Measurements from ENCODE around the gene RAX2.
A peak's percentile ranks its signal among the peaks of the same experiment; 100 is the strongest.

RAX2 gene

DNA sequence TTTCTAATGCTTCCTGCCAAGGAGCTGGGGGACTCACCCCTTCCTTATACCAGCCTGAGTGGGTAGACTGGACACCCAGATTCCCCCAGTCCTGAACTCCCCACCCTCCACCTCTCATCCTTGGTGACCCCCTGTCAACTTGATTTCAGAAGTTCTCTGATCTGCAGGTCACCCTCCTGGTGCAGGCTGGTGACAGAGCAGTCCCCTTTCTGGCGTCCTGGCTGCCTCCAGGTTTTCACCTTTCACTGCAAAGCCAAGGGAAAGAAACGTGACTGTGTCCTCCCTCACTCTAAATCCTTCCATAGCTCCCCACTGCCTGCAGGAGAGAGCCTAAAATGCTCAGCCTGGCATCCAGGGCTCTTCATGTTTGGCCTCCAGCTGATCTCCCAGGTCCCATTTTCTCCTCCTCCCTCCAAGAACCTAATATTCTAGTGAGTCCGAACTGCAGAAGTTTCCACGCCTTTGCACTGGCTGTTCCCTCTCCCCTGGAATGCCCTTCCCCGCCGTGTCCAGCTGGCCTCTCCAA is 18.2 kb upstream of the RAX2 start:
- Mint-ChIP-seq H3K27ac (no peak overlapping the region), H3K27me3 (peaks cover 46% of the 10 kb centered on the region), H3K4me3 (no peak overlapping the region), H3K9me3 (peaks cover 8% of the 10 kb centered on the region), H3K4me1 (ENCODE audit: low read depth) (peaks cover 2% of the 10 kb centered on the region), H3K36me3 (ENCODE audit: low read depth) (peaks cover 2% of the 10 kb centered on the region)
- intact Hi-C loops (cut with micrococcal nuclease): no loop called here

DNA sequence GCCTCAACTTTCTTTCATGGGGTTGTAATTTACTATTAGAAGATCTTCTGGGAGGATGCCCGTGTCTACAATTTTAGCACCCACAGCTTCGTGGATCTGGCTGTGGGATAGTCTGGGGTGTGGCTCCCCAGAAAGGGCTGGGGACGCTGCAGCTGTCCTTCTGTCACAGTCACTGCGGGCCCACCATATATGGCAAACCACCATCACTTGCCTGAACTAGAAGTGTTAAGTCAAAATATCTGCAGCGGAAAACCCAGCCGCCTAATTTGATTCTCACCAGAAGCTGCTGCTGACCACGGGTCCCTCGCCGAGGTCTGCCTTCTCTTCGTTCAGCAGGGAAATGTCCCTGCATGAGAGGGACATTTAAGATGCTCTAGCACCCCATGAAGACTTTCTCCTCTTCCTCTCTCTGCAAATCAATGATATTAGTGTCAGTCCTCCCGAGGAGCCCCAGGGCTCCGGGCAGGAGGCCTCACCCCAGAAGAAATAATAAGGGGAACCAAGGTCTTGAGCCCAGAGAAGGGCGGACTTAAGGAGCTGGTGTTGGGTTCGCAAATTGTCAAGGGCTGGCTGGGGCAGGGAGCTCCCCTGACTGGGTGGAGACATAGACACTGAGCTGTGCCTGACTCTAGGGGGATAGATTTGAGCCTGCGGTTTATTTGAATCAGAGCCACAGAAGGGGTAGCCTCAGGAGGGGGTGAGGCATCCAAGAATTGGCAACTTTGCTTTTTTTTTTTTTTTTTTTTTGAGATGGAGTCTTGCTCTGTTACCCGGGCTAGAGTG is 17.2 kb upstream of the RAX2 start:
- Mint-ChIP-seq H3K4me3 (no peak overlapping the region), H3K9me3 (peaks cover 8% of the 10 kb centered on the region)

DNA sequence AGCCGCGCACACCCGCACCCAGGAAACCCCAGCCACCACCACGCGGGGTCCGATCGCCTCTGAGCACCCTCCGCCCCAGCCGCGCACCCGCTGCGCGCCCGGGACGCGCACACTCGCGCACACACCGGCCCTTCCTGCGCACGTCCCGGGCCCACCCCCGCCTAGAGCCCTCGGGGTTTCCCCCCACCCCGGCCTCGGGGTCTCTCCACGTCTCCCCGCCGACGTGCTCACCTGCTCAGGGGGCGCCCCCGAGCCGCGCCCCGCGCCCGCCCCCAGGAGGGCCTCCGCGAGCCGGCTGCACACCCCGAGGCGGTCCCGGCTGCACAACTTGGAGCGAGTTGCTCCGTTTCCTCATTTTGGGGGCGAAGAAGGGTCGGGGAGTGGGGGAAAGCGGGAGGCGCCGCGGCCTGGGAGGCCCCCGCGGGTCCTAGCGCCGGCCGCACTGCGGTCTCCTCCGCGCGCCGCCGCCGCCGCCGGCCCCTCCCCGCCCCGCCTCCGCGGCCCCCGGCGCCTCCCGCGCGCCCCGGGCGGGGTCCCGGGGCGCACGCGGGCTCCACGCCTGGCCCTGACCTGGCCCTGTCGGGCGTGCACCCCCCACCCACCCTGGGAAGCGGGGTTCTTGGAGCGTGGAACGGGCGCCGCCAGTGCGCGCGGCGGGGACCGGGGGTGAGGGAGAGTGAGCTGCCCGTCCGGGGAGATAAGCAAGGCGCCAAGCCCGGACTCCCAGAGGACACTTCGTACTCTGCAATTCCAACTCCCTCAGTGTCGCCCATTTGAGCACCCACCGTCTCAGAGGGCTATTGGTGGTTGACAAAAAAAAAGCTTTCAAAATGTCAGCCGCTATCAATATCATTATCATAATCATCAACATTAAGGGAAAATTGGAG is 14.2 kb upstream of the RAX2 start, which contains the start of gene MATK:
Gene MATK, minus strand, starts transcription at position 444 of the 887 bp plus-strand sequence. CDS start 1,246 bp downstream, outside the sequence.
- Mint-ChIP-seq H3K4me1 (ENCODE audit: low read depth) (peaks cover 13% of the 10 kb centered on the region), H3K27ac (peak within 1 kb of the TSS; percentile 73), H3K36me3 (ENCODE audit: low read depth) (peaks cover 43% of the 10 kb centered on the region), H3K9me3 (peaks cover 27% of the 10 kb centered on the region), H3K27me3 (peaks cover 33% of the 10 kb centered on the region), H3K4me3 (peak within 1 kb of the TSS; percentile 82)
- intact Hi-C loops (cut with micrococcal nuclease): no loop called here

More for the DNA sequence above, 17.2 kb upstream of the RAX2 start:
- peaks cover 13% of the 10 kb centered on the region for H3K36me3 Mint-ChIP-seq (ENCODE audit: low read depth)
- H3K27ac Mint-ChIP-seq: no peak overlapping the region
- peaks cover 45% of the 10 kb centered on the region for H3K27me3 Mint-ChIP-seq
- intact Hi-C loops (cut with micrococcal nuclease): no loop called here
- peaks cover 13% of the 10 kb centered on the region for H3K4me1 Mint-ChIP-seq (ENCODE audit: low read depth)

DNA sequence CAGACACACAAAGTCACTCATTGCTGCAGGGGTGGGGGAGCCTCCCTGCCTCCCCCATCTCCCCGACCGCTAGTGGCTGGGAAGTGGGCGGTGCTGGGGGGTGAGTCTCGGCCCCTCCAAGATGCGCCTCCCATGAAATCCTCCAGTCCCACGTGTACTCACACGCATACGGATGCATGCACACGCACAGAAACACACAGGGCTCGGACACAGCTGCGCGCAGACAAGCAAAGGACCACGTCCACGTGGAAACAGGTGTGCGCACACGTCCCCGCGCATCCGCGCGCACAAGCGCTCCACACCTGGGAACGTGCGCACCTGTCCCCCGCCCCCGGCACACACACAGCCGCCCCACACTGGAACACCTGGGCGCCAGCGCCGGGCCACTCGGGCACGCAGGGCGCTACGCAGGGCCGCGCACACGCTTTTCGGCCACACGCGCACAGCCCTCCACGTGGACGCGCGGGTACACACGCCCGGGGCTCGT is 13.5 kb upstream of the RAX2 start:
- intact Hi-C loops (cut with micrococcal nuclease): no loop called here
- Mint-ChIP-seq H3K4me3 (peak overlapping the region; percentile 82), H3K27ac (peak overlapping the region; percentile 73), H3K36me3 (ENCODE audit: low read depth) (peaks cover 43% of the 10 kb centered on the region), H3K4me1 (ENCODE audit: low read depth) (peaks cover 13% of the 10 kb centered on the region), H3K9me3 (peaks cover 22% of the 10 kb centered on the region), H3K27me3 (peaks cover 26% of the 10 kb centered on the region)

DNA sequence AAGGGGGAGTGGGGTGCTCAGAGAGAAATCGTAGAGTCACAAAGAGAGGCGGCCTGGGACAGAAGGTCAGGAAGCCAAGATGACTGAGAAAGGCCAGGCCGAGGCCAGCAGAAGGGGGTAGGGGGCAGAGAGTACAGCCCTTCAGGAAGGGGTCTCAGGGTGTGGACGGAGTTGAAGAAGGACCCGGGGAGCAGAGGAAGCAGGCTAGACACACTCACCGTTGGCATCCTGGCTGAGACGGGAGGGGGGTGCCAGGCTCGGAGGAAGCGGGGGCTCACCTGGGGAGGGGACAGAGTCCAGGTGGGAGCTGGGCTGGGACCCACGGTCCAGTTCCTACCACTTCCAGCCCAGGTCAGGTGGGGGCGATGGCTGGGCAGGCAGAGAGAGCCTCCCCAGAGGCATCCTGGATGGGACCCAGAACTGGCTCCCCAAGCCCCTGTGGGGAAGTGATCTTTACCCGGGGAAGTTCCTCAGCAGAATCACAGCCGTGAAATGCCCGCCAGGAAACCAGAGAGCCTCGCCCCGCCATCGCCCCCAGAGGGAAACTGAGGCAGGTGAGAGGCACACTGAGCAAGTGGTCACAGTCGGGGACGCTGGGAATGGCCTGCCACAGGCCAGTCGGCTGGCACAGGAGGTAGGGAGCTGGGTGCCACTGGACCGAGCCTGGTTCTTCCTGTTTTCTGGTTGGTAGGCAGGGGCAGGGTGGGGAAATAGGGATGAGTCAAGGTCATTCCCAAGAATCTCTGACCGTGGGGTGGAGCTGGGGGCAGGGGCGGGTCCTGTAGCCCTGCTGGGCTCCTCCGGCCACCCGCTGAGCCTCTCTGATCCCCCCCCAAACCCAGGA is 12.8 kb upstream of the RAX2 start:
- intact Hi-C loops (cut with micrococcal nuclease): no loop called here
- Mint-ChIP-seq H3K27ac (peak overlapping the region; percentile 73), H3K27me3 (peaks cover 21% of the 10 kb centered on the region), H3K36me3 (ENCODE audit: low read depth) (peaks cover 43% of the 10 kb centered on the region), H3K4me3 (peak overlapping the region; percentile 82), H3K4me1 (ENCODE audit: low read depth) (peaks cover 13% of the 10 kb centered on the region), H3K9me3 (peaks cover 22% of the 10 kb centered on the region)

DNA sequence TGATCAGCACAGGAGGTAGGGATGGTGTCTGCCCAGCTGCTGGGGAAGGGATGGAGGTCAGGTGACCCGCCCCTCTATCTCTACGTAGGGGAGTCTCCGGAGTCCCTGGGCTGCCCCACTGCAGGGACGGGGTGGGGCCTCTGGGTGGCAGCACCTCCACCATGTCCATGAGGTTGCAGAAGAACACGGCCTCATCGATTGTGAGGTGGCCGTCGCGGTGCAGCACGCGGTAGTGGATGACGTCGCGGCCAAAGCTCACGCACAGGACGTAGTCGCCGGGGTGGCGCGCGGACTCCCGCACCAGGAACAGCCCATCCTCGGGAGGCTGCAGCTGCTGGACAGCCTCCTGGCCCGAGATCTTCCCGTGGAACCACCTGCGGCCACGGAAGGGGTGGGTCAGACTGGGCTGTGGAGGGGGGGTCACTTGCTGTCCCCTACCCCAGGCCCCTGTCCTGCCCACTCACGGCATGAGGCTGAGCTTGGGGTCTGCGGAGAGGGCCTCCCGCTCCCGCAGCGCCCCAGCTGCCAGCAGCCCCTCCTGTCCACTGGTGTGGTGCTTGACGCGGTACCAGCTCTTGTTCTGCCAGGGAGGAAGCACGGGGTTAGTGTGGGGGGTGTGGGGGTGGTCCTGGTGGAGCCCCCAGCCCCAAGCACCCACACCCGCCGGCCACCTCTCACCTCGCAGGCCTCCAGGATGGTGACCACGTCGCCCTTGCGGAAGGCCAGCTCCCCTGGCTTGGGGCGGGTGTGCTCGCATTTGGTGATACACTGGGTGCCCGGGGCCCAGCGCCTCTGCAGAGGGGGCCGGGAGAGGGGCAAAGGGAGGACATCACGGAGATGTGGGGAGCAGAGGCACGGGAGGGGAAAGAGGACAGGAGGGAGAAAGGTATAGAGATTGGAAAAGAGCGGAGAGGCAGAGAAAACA is 11.9 kb upstream of the RAX2 start:
- intact Hi-C loops (cut with micrococcal nuclease): no loop called here
- Mint-ChIP-seq H3K27ac (peak overlapping the region; percentile 73), H3K9me3 (peaks cover 22% of the 10 kb centered on the region), H3K4me3 (peak overlapping the region; percentile 82), H3K27me3 (peaks cover 13% of the 10 kb centered on the region), H3K36me3 (ENCODE audit: low read depth) (peaks cover 43% of the 10 kb centered on the region), H3K4me1 (ENCODE audit: low read depth) (peaks cover 13% of the 10 kb centered on the region)

DNA sequence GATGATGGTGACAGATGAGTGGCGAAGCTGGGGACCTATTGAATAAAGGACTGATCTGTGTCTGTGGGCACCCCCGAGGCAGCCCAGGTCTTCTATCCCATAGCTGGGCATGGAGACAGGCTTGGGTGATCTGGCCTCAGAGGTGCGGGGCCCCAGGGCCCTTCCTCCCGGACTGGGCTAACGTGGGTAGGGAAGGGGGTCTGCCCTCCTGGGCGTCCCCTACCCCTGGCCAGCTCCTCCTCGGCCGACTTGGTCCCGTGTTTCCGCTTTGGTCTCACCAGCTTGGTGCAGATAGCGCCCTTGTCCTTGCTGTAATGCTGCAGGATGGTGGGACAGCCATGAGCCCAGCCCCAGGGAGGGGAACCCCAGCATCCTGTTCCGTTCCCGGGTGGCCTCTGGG is 10.9 kb upstream of the RAX2 start:
- no peak overlapping the region for H3K4me3 Mint-ChIP-seq
- intact Hi-C loops (cut with micrococcal nuclease): no loop called here
- H3K4me1 Mint-ChIP-seq (ENCODE audit: low read depth): peaks cover 13% of the 10 kb centered on the region
- H3K27ac Mint-ChIP-seq: no peak overlapping the region
- H3K27me3 Mint-ChIP-seq: peaks cover 7% of the 10 kb centered on the region
- H3K9me3 Mint-ChIP-seq: peaks cover 22% of the 10 kb centered on the region
- H3K36me3 Mint-ChIP-seq (ENCODE audit: low read depth): peaks cover 52% of the 10 kb centered on the region

DNA sequence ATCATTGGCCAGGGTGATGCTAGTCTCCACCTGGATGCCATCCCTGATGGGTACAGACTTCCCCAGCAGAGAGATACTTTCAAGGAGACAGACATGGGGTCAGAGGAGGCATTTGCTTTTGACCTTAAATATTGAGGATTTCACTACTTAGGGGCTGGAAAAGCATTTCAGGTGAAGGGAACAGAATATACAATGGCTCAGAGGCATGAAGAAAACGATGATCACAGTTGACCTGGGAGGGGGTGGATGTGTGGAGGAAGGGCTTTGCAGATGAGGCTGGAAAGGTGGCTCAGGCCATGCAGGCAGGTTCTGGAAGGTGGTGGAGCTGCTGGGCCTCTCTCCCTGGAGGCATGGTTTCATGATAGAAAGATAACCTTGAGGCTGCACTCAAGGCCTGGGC is 10.3 kb upstream of the RAX2 start:
- H3K9me3 Mint-ChIP-seq: peaks cover 22% of the 10 kb centered on the region
- H3K27ac Mint-ChIP-seq: no peak overlapping the region
- no peak overlapping the region for H3K4me3 Mint-ChIP-seq
- peaks cover 7% of the 10 kb centered on the region for H3K27me3 Mint-ChIP-seq
- H3K4me1 Mint-ChIP-seq (ENCODE audit: low read depth): peaks cover 13% of the 10 kb centered on the region
- intact Hi-C loops (cut with micrococcal nuclease): no loop called here
- peaks cover 56% of the 10 kb centered on the region for H3K36me3 Mint-ChIP-seq (ENCODE audit: low read depth)

DNA sequence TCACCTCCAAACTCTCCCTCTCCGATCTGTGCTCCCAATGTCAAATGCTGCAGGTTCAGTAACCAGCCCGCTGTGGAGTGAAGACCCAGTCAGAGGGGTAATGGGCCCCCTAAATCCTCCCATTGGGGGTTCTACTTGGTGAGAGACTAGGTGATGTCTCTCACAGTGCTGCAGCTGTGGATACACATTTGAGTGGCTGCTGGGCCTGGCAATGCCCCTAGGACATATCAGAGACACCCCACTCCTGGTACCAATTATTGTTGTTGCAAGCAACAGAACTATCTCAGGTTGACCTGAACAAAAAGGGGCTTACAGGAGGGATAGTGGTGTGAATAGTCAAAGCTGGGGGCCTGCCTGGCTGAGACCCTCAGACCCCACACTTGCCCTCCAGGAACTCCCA is 9.6 kb upstream of the RAX2 start:
- H3K27ac Mint-ChIP-seq: no peak overlapping the region

DNA sequence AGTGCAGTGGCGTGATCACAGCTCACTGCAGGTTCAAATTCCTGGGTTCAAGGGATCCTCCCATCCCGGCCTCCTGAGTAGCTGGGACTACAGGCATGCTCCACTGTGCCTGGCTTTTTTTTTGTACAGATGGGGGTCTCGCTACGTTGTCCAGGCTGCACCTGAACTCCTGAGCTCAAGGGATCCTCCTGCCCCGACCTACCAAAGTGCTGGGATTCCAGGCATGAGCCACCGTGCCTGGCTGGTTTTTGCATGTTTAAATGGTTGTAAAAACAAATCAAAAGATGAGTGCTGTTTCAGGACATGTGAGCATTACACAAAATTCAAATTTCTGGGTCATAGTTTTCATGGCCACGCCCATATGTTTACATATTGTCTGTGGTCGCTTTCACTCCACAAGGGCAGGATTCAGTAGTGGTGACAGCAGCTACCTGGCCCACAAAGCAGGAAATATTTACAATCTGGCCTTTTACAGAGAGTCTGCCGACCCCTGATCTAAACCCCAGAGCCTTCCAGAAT is 8.8 kb upstream of the RAX2 start:
- Mint-ChIP-seq H3K27ac (no peak overlapping the region), H3K4me1 (ENCODE audit: low read depth) (peaks cover 19% of the 10 kb centered on the region), H3K4me3 (no peak overlapping the region), H3K9me3 (peaks cover 29% of the 10 kb centered on the region), H3K27me3 (peaks cover 1% of the 10 kb centered on the region), H3K36me3 (ENCODE audit: low read depth) (peaks cover 57% of the 10 kb centered on the region)
- intact Hi-C loops (cut with micrococcal nuclease): no loop called here

More for the DNA sequence above, 9.6 kb upstream of the RAX2 start:
- intact Hi-C loops (cut with micrococcal nuclease): no loop called here
- Mint-ChIP-seq H3K36me3 (ENCODE audit: low read depth) (peaks cover 57% of the 10 kb centered on the region), H3K9me3 (peaks cover 25% of the 10 kb centered on the region), H3K27me3 (peaks cover 4% of the 10 kb centered on the region), H3K4me3 (no peak overlapping the region), H3K4me1 (ENCODE audit: low read depth) (peaks cover 19% of the 10 kb centered on the region)

DNA sequence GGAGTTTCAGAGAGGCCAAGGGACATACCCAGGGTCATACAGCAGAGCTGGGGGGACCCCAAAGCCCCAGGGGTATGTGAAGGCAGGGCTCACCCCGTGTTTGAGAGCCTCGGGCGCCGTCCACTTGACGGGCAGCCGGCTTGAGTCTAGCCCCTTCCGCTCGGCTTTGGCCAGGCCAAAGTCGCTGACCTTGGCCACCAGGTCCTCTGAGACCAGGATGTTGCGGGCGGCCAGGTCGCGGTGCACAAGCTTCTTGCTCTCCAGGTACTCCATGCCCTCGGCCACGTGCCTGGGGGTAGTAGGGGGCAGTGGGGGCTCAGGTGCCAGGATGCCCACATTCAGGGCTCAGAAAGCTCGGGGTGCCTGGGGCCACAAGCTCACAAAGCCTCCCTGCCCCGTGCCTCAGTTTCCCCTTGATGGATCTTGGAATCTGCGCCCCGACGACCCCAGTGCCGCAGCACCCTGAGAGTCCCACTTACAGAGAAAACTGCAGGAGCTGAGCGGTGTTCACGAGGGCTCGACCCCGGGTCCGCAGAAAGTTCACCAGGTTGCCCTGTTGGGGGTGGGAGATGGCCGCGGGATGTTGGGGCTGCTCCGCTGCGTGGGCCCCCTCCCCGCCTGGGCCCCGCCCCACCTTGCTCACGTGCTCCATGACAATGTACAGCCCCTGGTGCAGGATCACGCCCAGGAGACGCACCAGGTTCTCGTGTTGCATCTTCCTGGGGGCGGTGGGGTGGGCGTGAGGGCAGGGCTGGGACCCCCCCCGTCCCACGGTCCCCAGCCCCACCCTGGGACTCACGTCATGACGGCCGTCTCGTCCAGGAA is 7.1 kb upstream of the RAX2 start:
- no peaks in the 10 kb centered on the region for H3K27me3 Mint-ChIP-seq
- peaks cover 5% of the 10 kb centered on the region for H3K4me1 Mint-ChIP-seq (ENCODE audit: low read depth)
- no peak overlapping the region for H3K4me3 Mint-ChIP-seq
- H3K9me3 Mint-ChIP-seq: peaks cover 29% of the 10 kb centered on the region
- H3K36me3 Mint-ChIP-seq (ENCODE audit: low read depth): peaks cover 43% of the 10 kb centered on the region
- no peak overlapping the region for H3K27ac Mint-ChIP-seq
- intact Hi-C loops (cut with micrococcal nuclease): no loop called here
